Measurements from ENCODE around the gene COL15A1.

Gene COL15A1

GRCh38 chr9:98950262-98950661 is 6.6 kb downstream of the COL15A1 start:
- no peak for DNase-seq

- DNase-seq: no peak
Measured at GRCh38 chr9:98951967-98952366, 8.3 kb downstream of the COL15A1 start.

GRCh38 chr9:98953581-98954243 is 10.0 kb downstream of the COL15A1 start:
- no peak for DNase-seq

- DNase-seq: no peak
Measured at GRCh38 chr9:98954244-98954610, 10.5 kb downstream of the COL15A1 start.

GRCh38 chr9:98955259-98955658 is 11.6 kb downstream of the COL15A1 start:
- DNase-seq: no peak

GRCh38 chr9:98957826-98958225 is 14.1 kb downstream of the COL15A1 start:
- no peak for DNase-seq

- DNase-seq: no peak
Measured at GRCh38 chr9:98958271-98958984, 14.7 kb downstream of the COL15A1 start.

- DNase-seq: no peak
Measured at GRCh38 chr9:98960409-98960808, 16.7 kb downstream of the COL15A1 start.

GRCh38 chr9:98961513-98962180 is 17.9 kb downstream of the COL15A1 start:
- no peak for DNase-seq

- no peak for DNase-seq
Measured at GRCh38 chr9:98962181-98962560, 18.5 kb downstream of the COL15A1 start.

GRCh38 chr9:98962861-98963260 is 19.2 kb downstream of the COL15A1 start:
- DNase-seq: no peak

- no peak for DNase-seq
Measured at GRCh38 chr9:98964201-98964600, 20.5 kb downstream of the COL15A1 start.

GRCh38 chr9:98964911-98965336 is 21.2 kb downstream of the COL15A1 start:
- DNase-seq: no peak

GRCh38 chr9:98966676-98967075 is 23.0 kb downstream of the COL15A1 start:
- no peak for DNase-seq

GRCh38 chr9:98967257-98967656 is 23.6 kb downstream of the COL15A1 start:
- DNase-seq: no peak

- no peak for DNase-seq
Measured at GRCh38 chr9:98967680-98968079, 24.0 kb downstream of the COL15A1 start.

GRCh38 chr9:98968601-98969337 is 25.1 kb downstream of the COL15A1 start:
- DNase-seq: no peak

- DNase-seq: no peak
Measured at GRCh38 chr9:98970532-98971041, 26.9 kb downstream of the COL15A1 start.

GRCh38 chr9:98971168-98971914 is 27.6 kb downstream of the COL15A1 start:
- no peak for DNase-seq

GRCh38 chr9:98971915-98972223 is 28.2 kb downstream of the COL15A1 start:
- no peak for DNase-seq

- no peak for DNase-seq
Measured at GRCh38 chr9:98972716-98973115, 29.0 kb downstream of the COL15A1 start.

- no peak for DNase-seq
Measured at GRCh38 chr9:98973171-98973570, 29.5 kb downstream of the COL15A1 start.

- DNase-seq: no peak
Measured at GRCh38 chr9:98973576-98973975, 29.9 kb downstream of the COL15A1 start.

Data from NCI-H2107 (cell line).